Thoracic aorta (tissue), 2 donors: ENCODE results near the gene GOLGA8B. TPM values are rescaled to one million over a fixed set of nuclear protein-coding genes. Genes with fewer than 3 reads are reported as not detected.
"Not testable (repeated sequence)": the region's sequence is repeated elsewhere in the genome, so short reads cannot be mapped to it uniquely, and the experiment has no call there.

Experiments
- ATAC-seq: fragments of 150-250 bp; one replicate; pipeline ENCODE4 v1.8.0; 2017; ENCODE audit warnings: low read depth; ENCODE audit not compliant: insufficient number of reproducible peaks, low FRiP score
- DNase-seq: peaks from one replicate; pipeline ENCODE4 v3.0.0-alpha.2; 2020; ENCODE audit warnings: low spot score
- H3K27ac ChIP-seq, 2 donors: fragments of 200-600 bp; sonication (generic); 1 replicate in 1 of 2; 2 replicates in 1 of 2; pipeline ENCODE4 v1.5.1; 2016; ENCODE audit warnings: mild to moderate bottlenecking in 2 of 2, moderate library complexity in 2 of 2
- H3K27me3 ChIP-seq: fragments of 200-600 bp; sonication (generic); replicated peaks from 2 replicates; pipeline ENCODE4 v1.6.0; 2016; ENCODE audit warnings: mild to moderate bottlenecking; ENCODE audit not compliant: insufficient read depth
- H3K36me3 ChIP-seq: fragments of 200-600 bp; sonication (generic); one replicate; pipeline ENCODE4 v1.5.1; 2016
- H3K4me1 ChIP-seq, 2 donors: fragments of 200-600 bp; sonication (generic); 1 replicate in 1 of 2; 2 replicates in 1 of 2; pipeline versions ENCODE4 v1.5.1 to v1.6.0; 2016; ENCODE audit warnings: low read depth in 2 of 2, mild to moderate bottlenecking in 1 of 2; ENCODE audit not compliant: control insufficient read depth in 1 of 2
- H3K4me3 ChIP-seq: fragments of 200-600 bp; sonication (generic); 2 replicates; pipeline ENCODE4 v1.5.1; 2016; ENCODE audit warnings: mild to moderate bottlenecking
- H3K9me3 ChIP-seq: fragments of 200-600 bp; sonication (generic); 2 replicates; pipeline ENCODE4 v1.5.1; 2016
- total RNA-seq, 2 donors: library from RNA; depleted of rRNA; stranded (reverse); fragments of >200 nt; gene quantifications; one replicate each; pipeline versions ENCODE4 v1.1.0 to v1.2.3, GENCODE V29; 2016

GOLGA8B gene
- total RNA-seq, 2 donors from 2014 or later = 146 to 184 TPM

GRCh38 chr15:34560814-34561213 lies 22.6 kb downstream of the GOLGA8B start:
- H3K36me3 ChIP-seq, H3K27me3 ChIP-seq, H3K27ac ChIP-seq, ATAC-seq, H3K4me3 ChIP-seq, H3K4me1 ChIP-seq, DNase-seq, H3K9me3 ChIP-seq: not testable (repeated sequence)

- not testable (repeated sequence) for H3K4me3 ChIP-seq, H3K27me3 ChIP-seq, H3K27ac ChIP-seq, DNase-seq, ATAC-seq, H3K9me3 ChIP-seq, H3K4me1 ChIP-seq, H3K36me3 ChIP-seq
Measured at GRCh38 chr15:34559764-34560163, 23.7 kb downstream of the GOLGA8B start.

- H3K36me3 ChIP-seq, ATAC-seq, DNase-seq, H3K9me3 ChIP-seq, H3K27ac ChIP-seq, H3K27me3 ChIP-seq, H3K4me1 ChIP-seq, H3K4me3 ChIP-seq: not testable (repeated sequence)
Measured at GRCh38 chr15:34555162-34555561, 28.3 kb downstream of the GOLGA8B start.

GRCh38 chr15:34554716-34555115 lies 28.7 kb downstream of the GOLGA8B start:
- H3K4me1 ChIP-seq, H3K27ac ChIP-seq, ATAC-seq, H3K36me3 ChIP-seq, H3K4me3 ChIP-seq, H3K27me3 ChIP-seq, H3K9me3 ChIP-seq, DNase-seq: not testable (repeated sequence)

- DNase-seq, ATAC-seq, H3K36me3 ChIP-seq, H3K27me3 ChIP-seq, H3K4me1 ChIP-seq, H3K9me3 ChIP-seq, H3K4me3 ChIP-seq, H3K27ac ChIP-seq: not testable (repeated sequence)
Measured at GRCh38 chr15:34554126-34554525, 29.3 kb downstream of the GOLGA8B start.

- not testable (repeated sequence) for H3K27ac ChIP-seq, DNase-seq, H3K4me1 ChIP-seq, ATAC-seq, H3K9me3 ChIP-seq, H3K4me3 ChIP-seq, H3K27me3 ChIP-seq, H3K36me3 ChIP-seq
Measured at GRCh38 chr15:34550129-34550528, 33.3 kb downstream of the GOLGA8B start.

GRCh38 chr15:34549381-34549809 lies 34.1 kb downstream of the GOLGA8B start:
- not testable (repeated sequence) for ATAC-seq, H3K27me3 ChIP-seq

GRCh38 chr15:34543860-34544649 lies 39.4 kb downstream of the GOLGA8B start:
- not testable (repeated sequence) for H3K9me3 ChIP-seq, H3K36me3 ChIP-seq, H3K4me1 ChIP-seq, H3K27ac ChIP-seq, ATAC-seq, H3K4me3 ChIP-seq, DNase-seq, H3K27me3 ChIP-seq

More at GRCh38 chr15:34549381-34549809, 34.1 kb downstream of the GOLGA8B start:
- H3K4me3 ChIP-seq, H3K27ac ChIP-seq, H3K4me1 ChIP-seq, H3K9me3 ChIP-seq, DNase-seq, H3K36me3 ChIP-seq: not testable (repeated sequence)

GRCh38 chr15:34535857-34536256 lies 47.6 kb downstream of the GOLGA8B start:
- not testable (repeated sequence) for ATAC-seq, H3K4me1 ChIP-seq, DNase-seq

More at GRCh38 chr15:34535857-34536256, 47.6 kb downstream of the GOLGA8B start:
- not testable (repeated sequence) for H3K27me3 ChIP-seq, H3K9me3 ChIP-seq, H3K36me3 ChIP-seq, H3K27ac ChIP-seq, H3K4me3 ChIP-seq

Other genes starting within 250 kb of the GOLGA8B start
- gene SLC12A6, start 245.9 kb downstream of the GOLGA8B start, total RNA-seq = 10 to 100 TPM; 58.3 to 82.9 TPM
- 10 to 100 TPM; 28.9 to 88.8 TPM for gene NOP10, start 240.5 kb downstream of the GOLGA8B start, total RNA-seq
- not detected for gene NUTM1, start 240.3 kb downstream of the GOLGA8B start, total RNA-seq
- gene LPCAT4, start 216.5 kb downstream of the GOLGA8B start, total RNA-seq = 10 to 100 TPM; 13.1 to 20.0 TPM
- gene GOLGA8A, start 145.8 kb downstream of the GOLGA8B start, total RNA-seq = 100 to 1,000 TPM in 1 of 2 donors, 10 to 100 TPM in 1; 48.6 to 104 TPM
- gene GJD2, start 171.3 kb upstream of the GOLGA8B start, total RNA-seq = not detected
- 100 to 1,000 TPM in 1 of 2 donors, 10 to 100 TPM in 1; 47.7 to 125 TPM for gene ACTC1, start 211.9 kb upstream of the GOLGA8B start, total RNA-seq